OCI-LY3 (cell line): ENCODE data around the gene NEMF.
"Not testable (repeated sequence)": the region's sequence is repeated elsewhere in the genome, so short reads cannot be mapped to it uniquely, and the experiment has no call there.

Experiments used
- H2AFZ ChIP-seq: fragments of 200-600, 300-600 bp; shearing (Covaris generic); 2 replicates; pipeline ENCODE4 v1.6.0; 2014; ENCODE audit warnings: antibody characterized with exemption, low read depth, low read length
- H3K27ac ChIP-seq: fragments of 200-600, 300-600 bp; sonication (generic); 2 replicates; pipeline ENCODE4 v1.5.1; 2014; ENCODE audit warnings: mild to moderate bottlenecking, low read length, moderate library complexity, mixed read lengths
- H3K27me3 ChIP-seq: fragments of 200-600, 300-600 bp; sonication (generic); 2 replicates; pipeline ENCODE4 v1.6.1; 2014; ENCODE audit warnings: low read depth, low read length, mixed read lengths
- H3K36me3 ChIP-seq: fragments of 200-600, 300-600 bp; sonication (generic); replicated peaks from 2 replicates; pipeline ENCODE3; 2014; ENCODE audit warnings: low read depth, low read length, mixed read lengths
- H3K4me1 ChIP-seq: fragments of 300-600, 200-600 bp; sonication (generic); 2 replicates; pipeline ENCODE4 v1.6.1; 2014; ENCODE audit warnings: low read length, mixed read lengths
- H3K4me2 ChIP-seq: fragments of 200-600, 300-600 bp; sonication (generic); 2 replicates; pipeline ENCODE4 v1.6.1; 2014; ENCODE audit warnings: low read length, mixed read lengths
- H3K4me3 ChIP-seq: fragments of 300-600, 200-600 bp; sonication (generic); 2 replicates; pipeline ENCODE4 v1.5.1; 2014; ENCODE audit warnings: antibody characterized with exemption, mild to moderate bottlenecking, low read length, moderate library complexity
- H3K79me2 ChIP-seq: fragments of 300-600, 200-600 bp; shearing (Covaris generic); 2 replicates; pipeline ENCODE4 v1.6.1; 2014; ENCODE audit warnings: mild to moderate bottlenecking, low read length, mixed read lengths
- H3K9ac ChIP-seq: fragments of 300-600, 200-600 bp; shearing (Covaris generic); 2 replicates; pipeline ENCODE4 v1.6.0; 2014; ENCODE audit warnings: mild to moderate bottlenecking, low read length, moderate library complexity
- H3K9me3 ChIP-seq: fragments of 200-600, 300-600 bp; shearing (Covaris generic); 2 replicates; pipeline ENCODE4 v1.6.1; 2014; ENCODE audit warnings: low read length, mixed read lengths; ENCODE audit not compliant: insufficient read depth
- H4K20me1 ChIP-seq: fragments of 200-600, 300-600 bp; sonication (generic); 2 replicates; pipeline ENCODE4 v1.6.1; 2016; ENCODE audit warnings: low read length, mixed read lengths; ENCODE audit not compliant: insufficient read depth
- EZH2phosphoT487 ChIP-seq: fragments of 200-600 bp; shearing (Covaris generic); IDR thresholded peaks from 2 replicates; pipeline ENCODE4 v1.6.1; 2018; ENCODE audit warnings: antibody characterized with exemption, mixed run types, low read depth
- TF ChIP-seq, protein P1 (sequence below): fragments of 200-600, 300-600 bp; sonication (generic); IDR thresholded peaks from 2 replicates; pipeline ENCODE4 v1.5.1; 2014; ENCODE audit warnings: antibody characterized with exemption, low read length, low read depth

The NEMF gene

DNA sequence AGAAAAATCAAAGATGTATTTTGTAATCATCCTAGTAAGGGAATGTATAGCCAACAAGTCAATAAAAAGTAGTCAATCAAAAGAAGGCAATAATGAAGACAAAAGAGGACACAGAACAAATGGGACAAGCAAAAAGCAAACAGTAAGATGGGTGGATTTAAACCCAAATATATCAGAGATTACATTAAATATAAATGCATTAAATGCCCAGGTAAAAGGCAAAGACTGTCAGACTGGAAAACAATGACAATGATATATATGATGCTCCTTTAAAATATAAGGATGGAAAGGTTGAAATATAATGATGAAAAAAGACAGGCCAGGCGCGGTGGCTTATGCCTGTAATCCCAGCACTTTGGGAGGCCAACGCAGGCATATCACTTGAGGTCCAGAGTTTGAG lies 35.7 kb downstream of the NEMF start:
- no peak overlapping the region for H3K4me3 ChIP-seq
- H3K79me2 ChIP-seq: no peaks in the 10 kb centered on the region
- H3K27ac ChIP-seq: no peak overlapping the region
- H3K36me3 ChIP-seq: peaks cover 65% of the 10 kb centered on the region
- TF ChIP-seq EZH2phosphoT487: no peak
- H3K9me3 ChIP-seq: 0 out of 2 replicates have a peak, but pooled peaks cover 4% of the 10 kb centered on the region
- H3K4me2 ChIP-seq: no peak overlapping the region
- H3K27me3 ChIP-seq: no peaks in the 10 kb centered on the region
- H3K4me1 ChIP-seq: no peaks in the 10 kb centered on the region
- H3K9ac ChIP-seq: no peak overlapping the region
- no peak overlapping the region for H2AFZ ChIP-seq
- no peaks in the 10 kb centered on the region for H4K20me1 ChIP-seq

DNA sequence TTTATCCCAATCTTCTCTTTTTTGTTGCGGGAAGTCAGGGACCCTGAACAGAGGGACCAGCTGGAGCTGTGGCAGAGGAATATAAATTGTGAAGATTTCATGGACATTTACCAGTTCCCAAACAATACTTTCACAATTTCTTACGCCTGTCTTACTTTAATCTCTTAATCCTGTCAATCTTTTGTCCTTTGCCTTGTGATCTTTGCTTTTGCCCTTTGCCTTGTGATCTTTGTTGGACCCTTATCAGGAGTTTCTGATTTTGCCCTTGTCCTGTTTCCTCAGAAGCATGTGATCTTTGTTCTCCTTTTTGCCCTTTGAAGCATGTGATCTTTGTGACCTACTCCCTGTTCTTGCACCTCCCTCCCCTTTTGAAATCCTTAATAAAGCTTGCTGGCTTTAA lies 36.5 kb downstream of the NEMF start:
- H3K4me2 ChIP-seq, H3K27ac ChIP-seq, H4K20me1 ChIP-seq, H2AFZ ChIP-seq, H3K9ac ChIP-seq, H3K27me3 ChIP-seq, H3K4me1 ChIP-seq, H3K79me2 ChIP-seq, H3K9me3 ChIP-seq, H3K4me3 ChIP-seq: not testable (repeated sequence)
- H3K36me3 ChIP-seq: peaks cover 71% of the 10 kb centered on the region

DNA sequence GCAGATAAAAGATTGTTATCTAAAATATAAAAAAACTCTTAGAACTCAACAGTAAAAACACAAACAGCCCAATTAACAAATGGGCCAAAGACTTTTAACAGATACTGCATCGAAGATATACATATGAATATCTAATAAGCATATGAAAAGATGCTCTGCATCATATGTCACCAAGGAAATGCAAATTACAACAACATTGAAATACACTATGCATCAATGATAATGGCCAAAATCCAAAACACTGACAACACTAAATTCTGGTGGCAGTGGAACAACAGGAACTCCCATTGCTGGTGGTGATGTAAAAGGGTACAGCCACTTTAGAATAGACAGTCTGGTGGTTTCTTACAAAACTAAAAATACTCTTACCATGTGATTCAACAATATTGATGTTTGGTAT lies 43.8 kb downstream of the NEMF start:
- no peak overlapping the region for H3K4me3 ChIP-seq
- no peaks in the 10 kb centered on the region for H3K9me3 ChIP-seq
- H4K20me1 ChIP-seq: no peaks in the 10 kb centered on the region
- no peaks in the 10 kb centered on the region for H3K4me1 ChIP-seq
- no peak overlapping the region for H2AFZ ChIP-seq
- no peaks in the 10 kb centered on the region for H3K27me3 ChIP-seq
- TF ChIP-seq, protein P1, sequence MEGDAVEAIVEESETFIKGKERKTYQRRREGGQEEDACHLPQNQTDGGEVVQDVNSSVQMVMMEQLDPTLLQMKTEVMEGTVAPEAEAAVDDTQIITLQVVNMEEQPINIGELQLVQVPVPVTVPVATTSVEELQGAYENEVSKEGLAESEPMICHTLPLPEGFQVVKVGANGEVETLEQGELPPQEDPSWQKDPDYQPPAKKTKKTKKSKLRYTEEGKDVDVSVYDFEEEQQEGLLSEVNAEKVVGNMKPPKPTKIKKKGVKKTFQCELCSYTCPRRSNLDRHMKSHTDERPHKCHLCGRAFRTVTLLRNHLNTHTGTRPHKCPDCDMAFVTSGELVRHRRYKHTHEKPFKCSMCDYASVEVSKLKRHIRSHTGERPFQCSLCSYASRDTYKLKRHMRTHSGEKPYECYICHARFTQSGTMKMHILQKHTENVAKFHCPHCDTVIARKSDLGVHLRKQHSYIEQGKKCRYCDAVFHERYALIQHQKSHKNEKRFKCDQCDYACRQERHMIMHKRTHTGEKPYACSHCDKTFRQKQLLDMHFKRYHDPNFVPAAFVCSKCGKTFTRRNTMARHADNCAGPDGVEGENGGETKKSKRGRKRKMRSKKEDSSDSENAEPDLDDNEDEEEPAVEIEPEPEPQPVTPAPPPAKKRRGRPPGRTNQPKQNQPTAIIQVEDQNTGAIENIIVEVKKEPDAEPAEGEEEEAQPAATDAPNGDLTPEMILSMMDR: no peak
- no peak for TF ChIP-seq EZH2phosphoT487
- H3K79me2 ChIP-seq: no peaks in the 10 kb centered on the region
- H3K36me3 ChIP-seq: peaks cover 46% of the 10 kb centered on the region
- H3K9ac ChIP-seq: no peak overlapping the region
- H3K27ac ChIP-seq: no peak overlapping the region
- no peak overlapping the region for H3K4me2 ChIP-seq

DNA sequence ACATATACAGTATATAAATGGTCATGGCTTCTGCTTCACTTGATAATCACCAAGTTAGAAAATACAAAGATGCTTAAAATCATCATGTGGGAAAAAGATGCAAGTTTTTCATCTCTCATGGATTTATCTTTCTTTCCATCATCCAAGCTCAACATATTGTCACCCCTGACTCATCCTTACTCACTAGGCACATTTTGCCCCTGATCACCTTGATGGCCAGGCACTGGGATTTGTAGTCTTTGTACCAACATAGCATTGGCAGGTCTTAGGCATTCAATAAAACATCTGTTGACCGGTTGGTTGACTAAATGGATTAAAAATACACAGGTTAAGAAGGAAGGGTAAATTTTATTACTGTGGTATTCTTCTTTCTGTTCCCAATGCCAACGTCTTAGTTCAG lies 56.6 kb downstream of the NEMF start:
- H3K9me3 ChIP-seq: no peaks in the 10 kb centered on the region
- no peak overlapping the region for H3K27ac ChIP-seq
- H3K79me2 ChIP-seq: no peaks in the 10 kb centered on the region
- TF ChIP-seq EZH2phosphoT487: no peak
- H2AFZ ChIP-seq: no peak overlapping the region
- H4K20me1 ChIP-seq: no peaks in the 10 kb centered on the region
- H3K9ac ChIP-seq: no peak overlapping the region
- H3K36me3 ChIP-seq: peaks cover 61% of the 10 kb centered on the region
- no peak overlapping the region for H3K4me3 ChIP-seq
- no peak overlapping the region for H3K4me2 ChIP-seq
- no peaks in the 10 kb centered on the region for H3K4me1 ChIP-seq
- no peaks in the 10 kb centered on the region for H3K27me3 ChIP-seq

DNA sequence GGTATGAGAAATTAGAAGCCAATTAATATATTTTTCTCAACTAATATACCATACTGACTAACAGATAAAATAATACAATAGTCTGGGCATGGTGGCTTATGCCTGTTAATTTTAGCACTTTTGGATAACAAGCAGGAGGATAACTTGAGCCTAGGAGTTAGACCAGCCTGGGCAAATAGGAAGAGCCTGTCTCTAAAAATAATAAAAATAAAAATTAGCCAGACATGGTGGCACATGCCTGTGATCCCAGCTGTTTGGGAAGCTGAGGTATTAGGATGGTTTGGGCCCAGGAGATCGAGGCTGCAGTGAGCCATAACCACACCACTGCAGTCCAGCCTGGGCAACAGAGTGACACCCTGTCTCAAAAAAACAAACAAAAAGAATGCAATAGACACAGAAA lies 60.0 kb downstream of the NEMF start:
- Histone ChIP-seq H3K9me3 (no peaks in the 10 kb centered on the region), H2AFZ (no peak overlapping the region), H3K4me2 (no peak overlapping the region), H3K79me2 (no peaks in the 10 kb centered on the region), H3K36me3 (peaks cover 59% of the 10 kb centered on the region), H3K4me1 (no peaks in the 10 kb centered on the region), H3K27me3 (no peaks in the 10 kb centered on the region), H3K4me3 (no peak overlapping the region), H3K9ac (no peak overlapping the region), H3K27ac (no peak overlapping the region), H4K20me1 (peaks cover 2% of the 10 kb centered on the region; the same call in 1 of the 2 replicates)
- TF ChIP-seq, protein P1: no peak
- TF ChIP-seq EZH2phosphoT487: no peak
